B cell (primary cell): Measurements from ENCODE around the gene ASTN1. TPM values are rescaled to one million over a fixed set of nuclear protein-coding genes. Genes with fewer than 3 reads are reported as not detected.

Experiments
- ATAC-seq: fragments of 200-7000 bp; cut with Tn5 transposase; one replicate; pipeline ENCODE4 v1.10.0; 2021; ENCODE audit warnings: low read depth, mild to moderate bottlenecking, moderate number of reproducible peaks, moderate library complexity
- CTCF ChIA-PET: fragments of 350-600 bp; sonication (Branson Sonifier 250); formaldehyde crosslinking; loops from one replicate; lab custom pipeline; 2021; ENCODE audit warnings: antibody characterized with exemption, inconsistent platforms; lab: Charles Lee
- POLR2A ChIA-PET: fragments of 350-600 bp; sonication (Branson Sonifier 250); formaldehyde crosslinking; loops from one replicate; lab custom pipeline; 2021; ENCODE audit warnings: antibody characterized with exemption; lab: Charles Lee
- DNase-seq: peaks from one replicate; pipeline ENCODE4 v3.0.0; 2013
- H2AFZ ChIP-seq: 2 replicates; pipeline ENCODE4 v1.6.1; 2012; ENCODE audit warnings: mild to moderate bottlenecking, low read depth, low read length; ENCODE audit not compliant: insufficient read depth, poor library complexity, severe bottlenecking
- H3K27ac ChIP-seq, 2 donors: 1 replicate in 1 of 2; 2 replicates in 1 of 2; pipeline ENCODE4 v1.5.1; 2012 to 2013; ENCODE audit warnings: low read length in 2 of 2, mild to moderate bottlenecking in 2 of 2, moderate library complexity in 1 of 2
- H3K27me3 ChIP-seq, 4 experiments: fragments of 200-600 bp in 1 of 4; sonication (generic) in 1 of 4; replicated peaks in 1 of 4; 1 replicate in 2 of 4; 2 replicates in 2 of 4; pipeline versions ENCODE4 v1.6.1 to v1.7.0; 2013 to 2016; ENCODE audit warnings: low read length in 3 of 4, mild to moderate bottlenecking in 2 of 4, mixed read lengths in 1 of 4, moderate library complexity in 1 of 4; ENCODE audit not compliant: insufficient read depth in 4 of 4, control insufficient read depth in 3 of 4; ENCODE audit errors: control extremely low read depth in 1 of 4
- H3K36me3 ChIP-seq, 2 experiments: replicated peaks in 1 of 2; 1 replicate in 1 of 2; 2 replicates in 1 of 2; pipeline versions ENCODE4 v1.6.1 to v1.7.1; 2013; ENCODE audit warnings: low read length in 1 of 2; ENCODE audit not compliant: insufficient read depth in 2 of 2, control insufficient read depth in 1 of 2; ENCODE audit errors: control extremely low read depth in 1 of 2, extremely low read depth in 1 of 2
- H3K4me1 ChIP-seq, 2 donors: fragments of 200-600 bp in 1 of 2; sonication (generic) in 1 of 2; 1 replicate in 1 of 2; 2 replicates in 1 of 2; pipeline versions ENCODE4 v1.5.1 to v1.6.1; 2013 to 2017; ENCODE audit warnings: low read length in 2 of 2; ENCODE audit not compliant: control insufficient read depth in 2 of 2, insufficient read depth in 2 of 2
- H3K4me2 ChIP-seq: replicated peaks from 2 replicates; pipeline ENCODE3; 2012; ENCODE audit warnings: mild to moderate bottlenecking, low read depth, low read length; ENCODE audit not compliant: poor library complexity, severe bottlenecking
- H3K4me3 ChIP-seq, 5 experiments: fragments of 200-600 bp in 1 of 5; sonication (generic) in 1 of 5; 1 replicate in 3 of 5; 2 replicates in 2 of 5; pipeline versions ENCODE4 v1.5.1 to v1.7.0; 2011 to 2016; ENCODE audit warnings: low read length in 4 of 5, mild to moderate bottlenecking in 4 of 5, low read depth in 2 of 5, control low read depth in 1 of 5, moderate library complexity in 1 of 5; ENCODE audit not compliant: insufficient read depth in 1 of 5; ENCODE audit errors: control extremely low read depth in 1 of 5, extremely low read depth in 1 of 5
- H3K79me2 ChIP-seq: fragments of 200-600 bp; sonication (generic); one replicate; pipeline ENCODE4 v1.6.0; 2016; ENCODE audit warnings: low read length; ENCODE audit not compliant: control insufficient read depth, insufficient read depth
- H3K9ac ChIP-seq: fragments of 200-600 bp; sonication (generic); 2 replicates; pipeline ENCODE4 v1.6.1; 2017; ENCODE audit warnings: mild to moderate bottlenecking, low read length, moderate library complexity
- H3K9me3 ChIP-seq, 3 donors: one replicate each; pipeline versions ENCODE4 v1.6.1 to v1.7.1; 2013; ENCODE audit warnings: low read length in 2 of 3; ENCODE audit not compliant: control insufficient read depth in 2 of 3, insufficient read depth in 1 of 3; ENCODE audit errors: control extremely low read depth in 1 of 3
- H4K20me1 ChIP-seq: 2 replicates; pipeline ENCODE4 v1.6.0; 2012; ENCODE audit warnings: mild to moderate bottlenecking, low read length; ENCODE audit not compliant: insufficient read depth, control insufficient read depth, poor library complexity, severe bottlenecking
- H3K27ac Mint-ChIP-seq: one replicate; pipeline ENCODE4 v1.8.0; 2021; ENCODE audit warnings: mixed read lengths
- H3K27me3 Mint-ChIP-seq: one replicate; pipeline ENCODE4 v1.8.0; 2021; ENCODE audit warnings: mixed read lengths
- H3K4me1 Mint-ChIP-seq: one replicate; pipeline ENCODE4 v1.8.0; 2021; ENCODE audit warnings: mixed read lengths
- H3K4me3 Mint-ChIP-seq: one replicate; pipeline ENCODE4 v1.8.0; 2021; ENCODE audit warnings: mixed read lengths
- H3K9me3 Mint-ChIP-seq: one replicate; pipeline ENCODE4 v1.8.0; 2022; ENCODE audit warnings: mixed read lengths; ENCODE audit not compliant: insufficient read depth
- CTCF ChIP-seq: fragments of 200-600 bp; IDR thresholded peaks from one replicate; pipeline ENCODE4 v1.8.0; 2022; ENCODE audit warnings: antibody characterized with exemption, mild to moderate bottlenecking
- EZH2 ChIP-seq: IDR thresholded peaks from 2 replicates; pipeline ENCODE4 v1.6.1; 2012; ENCODE audit warnings: borderline replicate concordance, low read depth, mild to moderate bottlenecking, moderate library complexity, low read length; ENCODE audit not compliant: insufficient read depth, poor library complexity, severe bottlenecking
- WGBS: methylation state at CpG from one replicate; pipeline ENCODE4 v1.1.5; 2013; ENCODE audit warnings: missing lambda C conversion rate; ENCODE audit not compliant: insufficient coverage; 5-methylcytosine and 5-hydroxymethylcytosine counted together
- intact Hi-C: fragments of 100-400 bp; cut with micrococcal nuclease; formaldehyde crosslinking; loops from one replicate; pipeline ENCODE4 v1.10.0; 2022
- polyA plus RNA-seq: library from polyadenylated mRNA; depleted of rRNA; stranded (reverse); fragments of >200 nt; gene quantifications from 2 replicates; pipeline ENCODE4 v1.2.3, GENCODE V29; 2012
- total RNA-seq, 2 donors: library from RNA; stranded (reverse); fragments of 120-200 nt in 1 of 2; gene quantifications; 1 replicate in 1 of 2; 2 replicates in 1 of 2; pipeline versions ENCODE4 v1.2.3 to v1.2.4, GENCODE V29; 2013 to 2022

ASTN1 gene
- total and polyA plus RNA-seq, 2 donors (not counting 1 experiment from before 2014, with no cell fraction given): not detected

GRCh38 chr1:177069490-177069889 is 95.0 kb downstream of the ASTN1 start:
- DNase-seq (no peak), ATAC-seq (no peak)
- Histone ChIP-seq H3K27ac (no peak overlapping the region), H3K4me1 (no peaks in the 10 kb centered on the region), H3K4me2 (no peak overlapping the region), H4K20me1 (no peaks in the 10 kb centered on the region), H3K9ac (no peak overlapping the region), H3K36me3 (no peaks in the 10 kb centered on the region), H3K27me3 (no peaks in the 10 kb centered on the region), H2AFZ (no peak overlapping the region), H3K79me2 (no peaks in the 10 kb centered on the region), H3K4me3 (no peak overlapping the region), H3K9me3 (no peaks in the 10 kb centered on the region)
- Mint-ChIP-seq H3K9me3 (no peaks in the 10 kb centered on the region), H3K27ac (no peak overlapping the region), H3K27me3 (no peaks in the 10 kb centered on the region), H3K4me1 (no peaks in the 10 kb centered on the region), H3K4me3 (no peak overlapping the region)
- WGBS: no CpG with 5 or more reads among the region's 3 CpGs
- TF ChIP-seq CTCF: no peak
- TF ChIP-seq EZH2: no peak
- intact Hi-C loops: no loop called here
- ChIA-PET CTCF (interaction anchor here (0.6 kb wide), 1 partner anchor 8 kb away, joined by 3 read pairs; no protein-coding TSS in a partner anchor), POLR2A (no interaction called here)

DNA sequence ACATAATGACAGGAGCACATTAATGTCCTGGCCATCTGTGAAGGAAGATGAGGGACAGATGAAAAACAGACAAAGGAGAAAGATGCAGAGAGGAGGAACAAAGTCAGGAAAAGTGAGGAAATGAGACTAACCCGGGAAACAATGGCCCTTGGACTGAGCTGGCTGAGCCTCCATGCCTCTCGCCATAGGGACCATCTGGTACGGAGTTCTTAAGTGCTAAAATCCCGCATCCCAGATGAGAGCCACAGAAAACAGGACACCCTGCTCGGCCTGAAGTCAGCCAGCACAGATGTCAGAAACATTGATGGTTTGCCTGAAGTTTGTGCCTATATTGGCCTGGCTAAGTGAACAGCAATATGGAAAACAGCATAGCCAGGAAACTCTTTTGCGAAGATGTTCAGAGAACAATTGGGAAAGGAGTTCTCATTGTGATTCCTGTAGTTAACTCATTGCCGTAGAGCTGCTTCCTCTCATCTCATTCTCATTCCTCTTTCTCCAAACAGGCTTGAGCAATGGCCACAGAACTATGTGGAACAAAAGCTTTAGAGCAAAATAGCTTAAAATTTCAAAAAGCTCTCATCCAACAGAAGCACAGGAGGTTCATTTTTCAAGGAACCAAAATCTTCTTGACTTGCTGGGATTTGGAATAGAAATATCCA is 96.6 kb downstream of the ASTN1 start:
- DNase-seq (no peak), ATAC-seq (no peak)
- no peaks in the 10 kb centered on the region for H3K4me1 Mint-ChIP-seq
- Histone ChIP-seq H3K79me2 (no peaks in the 10 kb centered on the region), H3K36me3 (no peaks in the 10 kb centered on the region), H4K20me1 (no peaks in the 10 kb centered on the region), H3K9ac (no peak overlapping the region), H3K4me3 (no peak overlapping the region), H3K4me1 (no peaks in the 10 kb centered on the region), H3K4me2 (no peak overlapping the region), H3K9me3 (peaks cover 0 to 2% (median 0%) of the 10 kb centered on the region in 3 donors), H3K27ac (no peak overlapping the region), H3K27me3 (peaks cover 0 to 3% (median 0%) of the 10 kb centered on the region in 4 experiments), H2AFZ (no peak overlapping the region)
- TF ChIP-seq EZH2 (no peak), CTCF (no peak)
- H3K9me3 Mint-ChIP-seq: no peaks in the 10 kb centered on the region
- H3K4me3 Mint-ChIP-seq: no peak overlapping the region
- intact Hi-C loops: no loop called here
- H3K27me3 Mint-ChIP-seq: no peaks in the 10 kb centered on the region
- no peak overlapping the region for H3K27ac Mint-ChIP-seq
- POLR2A ChIA-PET: no interaction called here
- 67% methylated on average over 6 of the region's 7 CpGs for WGBS
- CTCF ChIA-PET: no interaction called here
